DND-41 (cell line): Measurements from ENCODE around the gene WRAP73.

Experiments
- CTCF ChIP-seq: IDR thresholded peaks from 2 replicates; pipeline ENCODE4 v1.5.1; 2012; ENCODE audit warnings: borderline replicate concordance, low read length, moderate library complexity, mild to moderate bottlenecking; ENCODE audit not compliant: poor library complexity, severe bottlenecking; ENCODE audit errors: extremely low read depth
- EZH2 ChIP-seq: IDR thresholded peaks from 3 replicates; pipeline ENCODE4 v1.6.1; 2012; ENCODE audit warnings: borderline replicate concordance, low read depth, mild to moderate bottlenecking, moderate library complexity, low read length, inconsistent platforms; ENCODE audit not compliant: severe bottlenecking

GRCh38 chr1:3677484-3677883 lies 27.6 kb upstream of the WRAP73 start:
- TF ChIP-seq CTCF, result no peak
- TF ChIP-seq EZH2, result no peak
